T47D (cell line): ENCODE data around the gene PYY.

Experiments
- DNase-seq, 2 experiments: peaks; one replicate each; pipeline versions ENCODE4 v3.0.0 to v3.0.0-alpha.2; 2011 to 2012; ENCODE audit warnings: low read depth in 1 of 2, low spot score in 1 of 2
- JUND ChIP-seq: IDR thresholded peaks from 2 replicates; pipeline ENCODE4 v1.6.1; 2012; ENCODE audit warnings: low read depth
- in situ Hi-C: cut with HindIII; loops from 2 replicates; pipeline ENCODE4 v1.10.0; 2016; ENCODE audit warnings: low sequenced_read_pairs, low pct_unique_long_range_greater_than_20kb

PYY gene

DNA sequence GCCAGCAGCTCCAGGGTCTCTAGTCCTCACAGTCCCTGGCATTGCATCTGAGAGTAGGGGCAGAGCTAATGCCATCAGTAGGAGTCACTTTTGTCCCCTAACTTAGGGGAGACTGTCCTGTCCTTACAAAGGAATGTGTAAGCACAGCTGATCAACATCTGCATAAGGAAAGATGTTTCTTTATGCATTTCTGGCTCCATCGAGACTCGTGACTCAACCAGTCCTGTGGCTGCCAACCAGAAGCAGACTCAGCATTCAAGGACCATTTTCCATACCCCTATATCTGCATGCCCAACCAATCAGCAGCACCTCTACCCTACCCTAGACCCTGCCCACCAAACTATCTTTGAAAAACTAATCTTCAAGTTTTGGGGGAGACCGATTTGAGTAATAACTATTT is 38.2 kb downstream of the PYY start:
- in situ Hi-C loops: no loop called here
- TF ChIP-seq JUND: no peak
- no peak for DNase-seq

DNA sequence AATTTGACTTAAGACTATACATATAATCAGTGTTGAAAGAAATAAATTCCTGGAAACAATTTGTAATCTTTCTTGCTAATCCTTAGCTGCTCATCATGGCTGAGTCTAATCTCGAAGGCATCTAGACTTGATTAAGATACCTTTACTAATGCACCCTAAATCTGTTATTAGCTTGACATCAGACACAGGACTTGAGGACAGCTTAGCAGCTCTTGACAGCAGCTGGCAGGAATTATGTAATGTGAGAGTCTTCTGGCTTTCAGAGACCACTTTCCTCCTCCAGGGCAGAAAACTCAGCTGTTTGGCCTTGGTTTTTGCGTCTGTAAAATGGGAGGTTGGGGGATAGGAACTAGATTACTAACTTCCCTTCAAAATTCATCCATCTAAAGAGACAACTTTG is 39.3 kb downstream of the PYY start:
- in situ Hi-C loops: no loop called here
- no peak for TF ChIP-seq JUND
- DNase-seq: no peak

DNA sequence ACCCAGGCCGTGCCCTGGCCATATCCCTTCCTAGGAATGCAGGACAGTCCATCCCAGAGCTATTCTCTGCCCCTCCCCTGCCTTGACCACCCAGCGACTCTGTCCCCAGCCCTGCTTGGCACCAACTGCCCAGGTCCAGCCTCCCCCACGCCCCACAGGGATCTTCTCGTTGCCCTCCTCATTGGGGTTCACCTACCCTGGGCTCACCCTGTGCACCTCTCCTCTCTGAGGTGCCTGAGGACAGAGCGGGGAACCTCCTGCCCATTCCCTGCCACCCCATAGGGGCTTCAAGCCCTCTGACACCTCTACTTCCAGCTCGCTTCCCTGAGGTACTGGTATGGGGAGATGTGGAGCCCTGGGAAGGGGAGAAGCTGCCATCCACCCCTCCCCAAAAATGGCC is 40.2 kb downstream of the PYY start:
- in situ Hi-C loops: no loop called here
- no peak for DNase-seq
- no peak for TF ChIP-seq JUND

DNA sequence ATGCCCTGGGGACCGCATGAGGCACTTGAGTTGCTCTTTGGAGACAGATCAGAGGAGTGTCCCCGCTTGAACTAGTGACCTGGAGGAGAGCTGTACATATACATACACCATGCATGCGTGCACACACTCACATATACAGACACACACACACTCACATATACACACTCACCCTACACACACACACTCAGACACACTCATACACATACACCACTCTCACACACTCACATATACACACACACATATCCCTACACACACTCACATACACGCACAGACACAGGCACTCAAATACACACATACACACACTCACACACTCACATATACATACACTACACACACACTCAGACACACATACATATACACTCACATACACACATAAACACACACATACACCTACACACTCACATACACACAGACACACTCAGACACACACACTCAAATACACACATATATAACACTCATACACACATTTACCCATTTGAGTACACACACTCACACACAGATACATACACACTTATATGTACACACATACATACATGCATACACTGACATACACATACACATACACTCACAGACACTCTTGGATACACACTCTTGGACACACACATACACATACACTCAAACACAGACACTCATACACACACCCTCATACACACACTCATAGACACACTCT is 41.0 kb downstream of the PYY start:
- in situ Hi-C loops: no loop called here
- TF ChIP-seq JUND: no peak
- DNase-seq: no peak

DNA sequence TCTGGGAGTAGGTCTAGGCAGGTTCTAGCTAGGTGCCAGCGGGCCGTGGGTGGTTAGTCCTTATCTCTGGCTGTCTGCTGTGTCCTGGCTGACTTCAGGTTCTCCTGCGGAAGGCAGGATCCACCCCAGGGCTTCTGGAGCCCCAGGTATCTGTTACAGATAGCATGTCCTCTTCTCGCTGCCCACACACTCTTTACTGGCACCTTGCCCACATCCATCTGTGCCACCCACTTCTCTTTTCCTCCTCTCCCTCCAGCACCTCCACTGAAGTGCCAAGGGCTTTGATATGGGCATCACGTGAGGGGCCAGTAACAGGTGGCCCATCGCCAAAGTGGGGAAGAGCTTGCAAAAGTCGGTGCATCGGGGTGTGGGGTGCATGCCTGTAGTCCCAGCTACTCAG is 41.8 kb downstream of the PYY start:
- in situ Hi-C loops: no loop called here
- no peak for DNase-seq
- TF ChIP-seq JUND: no peak

DNA sequence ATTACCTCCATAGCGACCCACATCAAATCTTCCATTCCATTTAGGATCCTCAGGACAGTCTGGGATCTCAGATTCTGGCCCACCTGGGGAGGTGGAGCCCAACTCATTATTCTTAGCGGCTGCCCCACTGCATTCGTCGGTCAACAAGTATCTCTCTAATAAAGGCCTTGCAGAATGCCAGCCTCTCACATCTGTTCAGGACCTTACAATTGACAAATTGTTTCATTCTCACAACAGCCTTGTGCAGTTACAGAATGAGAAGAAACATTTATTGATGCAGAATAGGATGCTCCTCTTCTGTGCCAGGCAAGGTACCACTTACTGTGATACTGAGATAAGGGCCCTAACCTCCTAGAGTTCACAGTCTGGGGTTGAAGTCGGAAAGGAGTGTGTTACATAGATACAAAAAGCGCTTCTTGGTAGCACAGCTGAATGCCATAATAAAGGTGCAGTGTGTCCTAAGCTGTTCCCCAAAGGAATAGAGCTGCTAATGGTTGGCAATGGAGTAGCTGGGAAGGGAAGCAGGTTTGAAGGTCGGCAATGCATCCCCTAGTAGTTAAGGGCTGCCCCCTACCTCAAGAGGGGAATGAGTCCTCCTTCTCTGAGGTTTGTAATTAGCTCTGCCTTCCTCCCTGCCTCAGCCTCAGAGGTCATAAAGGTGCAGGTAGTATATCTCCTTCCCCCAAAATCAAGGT is 44.1 kb downstream of the PYY start:
- TF ChIP-seq JUND: no peak
- in situ Hi-C loops: no loop called here
- DNase-seq: no peak

DNA sequence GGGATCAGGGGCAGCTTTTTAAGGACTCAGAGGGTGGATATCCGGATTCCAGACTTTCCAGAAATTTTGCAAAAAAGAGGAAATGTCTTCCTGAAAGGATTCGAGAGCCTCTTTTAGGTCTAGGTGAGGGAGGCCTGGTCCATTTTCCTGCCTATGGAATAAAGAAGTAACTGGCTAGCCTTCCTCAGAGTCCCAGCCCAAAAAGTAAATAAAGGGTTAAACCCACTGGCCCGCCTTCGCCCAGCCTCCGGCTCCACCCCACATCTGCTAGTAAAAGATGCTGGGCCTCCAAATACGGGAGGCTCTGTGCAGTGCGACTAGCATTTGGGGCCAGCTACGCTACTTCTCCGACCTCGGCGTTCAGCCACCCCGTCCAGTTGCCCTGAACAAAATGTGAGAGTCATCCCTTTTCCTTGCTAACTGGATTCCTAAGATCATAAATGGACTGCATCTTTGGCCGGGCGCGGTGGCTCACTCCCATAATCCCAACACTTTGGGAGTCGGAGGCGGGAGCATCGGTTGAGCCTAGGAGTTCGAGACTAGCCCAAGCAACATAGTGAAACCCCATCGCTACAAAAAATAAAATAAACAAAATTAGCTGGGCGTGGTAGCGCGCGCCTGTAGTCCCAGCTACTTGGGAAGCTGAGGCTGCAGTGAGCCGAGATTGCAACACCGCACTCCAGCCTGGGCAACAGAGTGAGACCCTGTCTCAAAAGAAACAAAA is 45.6 kb downstream of the PYY start:
- in situ Hi-C loops: no loop called here

DNA sequence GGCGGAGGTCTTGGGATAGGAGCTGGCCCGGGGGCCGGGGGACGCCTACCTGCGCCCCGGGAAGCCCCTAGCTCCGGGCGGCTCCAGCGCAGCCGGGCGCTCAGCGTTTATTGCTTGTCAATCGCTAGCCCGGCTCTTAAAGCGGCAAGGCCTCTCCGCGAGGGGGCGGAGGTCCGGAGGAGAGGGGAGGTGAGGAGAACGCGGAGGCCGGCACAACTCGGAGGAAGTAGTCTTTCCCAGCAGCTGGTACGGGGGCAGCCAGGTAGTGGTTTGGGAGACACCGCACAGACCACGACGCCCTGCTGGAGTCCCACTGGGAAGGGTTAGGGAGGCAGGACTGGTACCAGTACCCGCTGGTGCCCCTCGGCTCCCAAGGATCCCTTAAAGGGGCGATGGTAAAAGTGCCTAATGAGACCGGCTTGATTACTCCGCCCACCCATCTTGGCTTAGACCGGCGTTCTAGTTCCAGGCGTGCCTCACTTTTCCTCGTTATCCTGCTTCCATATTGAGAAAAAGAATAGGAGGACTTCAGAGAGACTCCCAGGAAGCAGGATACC is 46.2 kb downstream of the PYY start, which contains the start of gene MPP2:
MPP2 (minus strand) TSS at position 112 of the 557 bp plus-strand sequence. CDS start 3,076 bp downstream, outside the sequence.
- no peak for TF ChIP-seq JUND
- peak; percentile 77 to 80 for DNase-seq
- in situ Hi-C loops: no loop called here

More for the DNA sequence above, 45.6 kb downstream of the PYY start:
- no peak for TF ChIP-seq JUND
- peak; percentile 80 to 87 for DNase-seq

DNA sequence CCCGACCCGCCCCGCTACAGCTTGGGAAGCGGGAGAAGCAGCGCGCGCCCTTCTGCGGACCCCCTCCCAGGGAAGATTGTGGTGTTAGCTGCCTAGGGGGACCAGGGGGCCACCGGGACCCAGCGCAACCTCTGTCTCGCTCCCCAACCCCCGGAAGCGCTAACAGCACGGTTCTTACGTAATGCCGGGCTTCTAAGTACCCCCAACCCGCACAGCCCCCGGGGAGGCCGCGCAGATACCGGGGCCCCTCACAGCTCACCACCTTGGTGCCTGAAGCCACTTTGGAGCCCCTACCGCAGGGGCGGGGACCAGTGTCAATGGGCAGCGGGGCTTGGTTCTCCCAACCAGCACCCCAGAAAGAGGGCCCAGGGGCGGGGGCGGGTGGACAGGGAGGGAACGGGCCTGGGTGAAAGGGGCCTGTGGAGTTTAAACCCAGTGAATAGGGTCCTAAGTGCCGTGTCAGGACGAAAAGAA is 46.8 kb downstream of the PYY start:
- no peak for DNase-seq
- no peak for TF ChIP-seq JUND
- in situ Hi-C loops: no loop called here

DNA sequence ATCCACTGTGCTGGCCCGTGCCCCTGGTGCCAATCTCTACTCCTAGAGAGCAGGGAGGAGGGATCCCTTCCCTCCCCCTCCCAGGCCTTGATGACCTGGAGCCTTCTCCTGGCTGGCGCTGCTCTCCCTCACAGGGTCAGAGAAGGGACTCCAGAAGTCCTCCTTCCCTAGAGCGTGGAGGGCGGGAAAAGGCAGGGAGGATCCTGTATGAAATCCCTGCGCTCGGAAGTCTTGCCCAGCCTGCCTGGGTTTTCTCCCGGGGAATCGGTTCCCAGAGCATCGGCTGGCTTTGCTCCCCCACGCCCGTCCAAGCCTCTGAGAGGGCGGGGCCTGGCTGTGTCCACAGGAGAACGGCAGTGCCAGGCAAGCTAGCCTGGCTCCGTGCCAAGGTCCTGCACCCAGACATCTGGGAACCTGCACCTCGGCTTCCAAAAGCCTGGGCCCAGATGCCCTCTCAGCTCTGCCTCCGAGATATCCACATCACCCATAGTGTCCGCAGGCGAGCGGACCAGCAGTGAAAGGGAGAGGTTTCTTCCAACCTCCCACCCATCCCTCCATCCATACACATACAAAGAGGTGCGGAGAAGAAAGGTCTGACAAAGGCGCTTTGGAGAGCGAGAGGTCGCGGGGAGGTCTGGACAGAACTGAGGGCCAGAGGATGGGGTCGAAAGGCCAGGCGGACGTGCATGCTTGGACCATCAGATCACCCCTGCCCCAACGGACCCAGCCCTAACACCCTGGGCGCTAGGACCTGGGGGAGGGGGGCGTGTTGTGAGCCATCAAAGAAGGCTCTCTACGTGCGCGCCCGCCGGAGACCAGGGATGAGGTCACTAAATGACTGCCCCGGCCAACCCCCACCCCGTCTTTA is 47.5 kb downstream of the PYY start:
- in situ Hi-C loops: no loop called here
- no peak for TF ChIP-seq JUND
- peak in 1 of 2 experiments; percentile 72 for DNase-seq

DNA sequence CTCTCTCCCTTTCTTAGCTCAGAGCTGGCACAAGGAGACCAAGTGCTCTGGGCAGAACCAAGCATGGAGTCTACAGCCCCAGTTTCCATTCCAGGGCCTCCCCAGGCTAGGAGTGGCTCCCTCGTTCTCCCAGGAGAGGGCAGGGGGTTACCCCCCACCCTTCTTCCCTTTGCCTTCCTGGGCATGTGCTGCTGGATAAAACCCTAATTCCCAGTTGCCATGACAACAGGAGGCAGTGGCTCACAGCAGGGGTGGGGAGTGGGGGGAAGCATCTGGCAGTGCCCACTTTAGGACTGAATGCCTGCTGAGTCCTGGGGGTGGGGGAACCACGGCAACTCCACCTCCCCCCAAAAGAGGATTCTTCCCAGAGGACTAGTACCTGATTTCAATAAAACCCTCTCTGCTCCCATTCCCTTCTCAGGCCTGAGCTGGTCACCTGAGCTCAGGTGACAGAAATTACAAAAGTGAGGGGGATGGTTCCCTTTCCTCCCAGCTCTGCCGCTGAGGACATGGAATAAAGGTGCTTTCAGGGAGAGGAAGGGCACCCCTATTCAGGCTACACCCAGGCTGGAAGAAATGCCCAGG is 48.2 kb downstream of the PYY start:
- in situ Hi-C loops: no loop called here
- no peak for TF ChIP-seq JUND
- no peak for DNase-seq
